Measurements from ENCODE around the gene ABCB6. TPM values are rescaled to one million over a fixed set of nuclear protein-coding genes. Genes with fewer than 3 reads are reported as not detected.

Gene ABCB6
- total and polyA plus RNA-seq, 10 of the 15 experiments (the other 5 are each of a cell fraction or from before 2014, with no cell fraction given) = 2.3 to 22.1 (median 13.8) TPM

DNA sequence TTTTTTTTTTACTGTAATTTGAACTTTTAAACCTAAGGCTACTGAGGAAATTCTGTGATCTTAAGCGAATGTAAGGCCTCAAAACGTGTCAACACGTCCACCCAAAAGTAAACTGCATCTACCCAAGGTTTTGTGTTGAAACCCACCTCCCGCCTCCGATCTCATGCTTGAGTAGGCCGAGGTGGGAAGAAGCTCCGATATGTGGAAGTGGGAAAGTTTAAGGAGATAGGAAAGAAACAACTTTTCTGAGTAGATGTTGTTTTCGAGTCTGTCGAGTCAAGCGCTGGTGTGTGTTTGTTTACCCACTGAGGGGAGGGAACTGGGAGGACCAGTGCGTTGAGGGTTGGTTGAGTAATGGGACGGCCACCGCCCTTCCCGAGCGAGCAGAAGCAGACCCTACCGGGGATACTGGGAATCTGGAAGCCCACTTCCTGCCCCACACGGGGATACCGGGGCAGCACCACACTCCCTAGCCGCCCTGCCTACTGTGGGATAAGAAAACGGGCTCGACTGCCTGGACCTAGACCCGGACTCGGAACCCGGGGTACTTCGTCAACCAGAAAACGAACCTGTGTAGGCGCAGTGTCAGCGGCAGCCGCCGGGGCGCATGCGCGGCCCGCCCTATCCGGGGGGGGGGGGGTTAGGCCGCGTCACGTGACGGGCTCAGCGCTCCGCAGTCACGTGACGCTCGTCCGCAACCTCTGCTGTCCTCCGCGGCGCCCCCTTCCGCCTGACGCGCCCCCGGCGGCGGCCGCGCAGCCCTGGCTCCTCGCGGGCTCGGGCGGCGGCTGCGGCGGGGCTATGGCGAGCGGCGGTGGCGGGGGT lies 41.0 kb downstream of the ABCB6 start, which contains the start of gene RETREG2 (continued):
- TF ChIP-seq ASH2L (IDR thresholded peaks at IDR 0.05; ENCODE audit: borderline replicate concordance, low read depth) = no peak
- TF ChIP-seq, protein P1, sequence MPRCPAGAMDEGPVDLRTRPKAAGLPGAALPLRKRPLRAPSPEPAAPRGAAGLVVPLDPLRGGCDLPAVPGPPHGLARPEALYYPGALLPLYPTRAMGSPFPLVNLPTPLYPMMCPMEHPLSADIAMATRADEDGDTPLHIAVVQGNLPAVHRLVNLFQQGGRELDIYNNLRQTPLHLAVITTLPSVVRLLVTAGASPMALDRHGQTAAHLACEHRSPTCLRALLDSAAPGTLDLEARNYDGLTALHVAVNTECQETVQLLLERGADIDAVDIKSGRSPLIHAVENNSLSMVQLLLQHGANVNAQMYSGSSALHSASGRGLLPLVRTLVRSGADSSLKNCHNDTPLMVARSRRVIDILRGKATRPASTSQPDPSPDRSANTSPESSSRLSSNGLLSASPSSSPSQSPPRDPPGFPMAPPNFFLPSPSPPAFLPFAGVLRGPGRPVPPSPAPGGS (IDR thresholded peaks at IDR 0.05; ENCODE audit: borderline replicate concordance, insufficient read depth, low read depth, low read length, poor library complexity, severe bottlenecking) = peak; percentile 37
- TF ChIP-seq TCF3 (IDR thresholded peaks at IDR 0.05; ENCODE audit: borderline replicate concordance, insufficient read depth, low read depth, low read length) = no peak
- no peak for TF ChIP-seq NFYB (IDR thresholded peaks at IDR 0.05; ENCODE audit: insufficient read depth, low read depth, low read length)
- TF ChIP-seq ATF7 (IDR thresholded peaks at IDR 0.05; ENCODE audit: low read depth) = 0 out of 2 replicates have a peak, but pooled peaks have one; percentile 21
- no peak for TF ChIP-seq MTA2 (IDR thresholded peaks at IDR 0.05; ENCODE audit: low read depth)
- TF ChIP-seq, protein P2, sequence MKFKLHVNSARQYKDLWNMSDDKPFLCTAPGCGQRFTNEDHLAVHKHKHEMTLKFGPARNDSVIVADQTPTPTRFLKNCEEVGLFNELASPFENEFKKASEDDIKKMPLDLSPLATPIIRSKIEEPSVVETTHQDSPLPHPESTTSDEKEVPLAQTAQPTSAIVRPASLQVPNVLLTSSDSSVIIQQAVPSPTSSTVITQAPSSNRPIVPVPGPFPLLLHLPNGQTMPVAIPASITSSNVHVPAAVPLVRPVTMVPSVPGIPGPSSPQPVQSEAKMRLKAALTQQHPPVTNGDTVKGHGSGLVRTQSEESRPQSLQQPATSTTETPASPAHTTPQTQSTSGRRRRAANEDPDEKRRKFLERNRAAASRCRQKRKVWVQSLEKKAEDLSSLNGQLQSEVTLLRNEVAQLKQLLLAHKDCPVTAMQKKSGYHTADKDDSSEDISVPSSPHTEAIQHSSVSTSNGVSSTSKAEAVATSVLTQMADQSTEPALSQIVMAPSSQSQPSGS (IDR thresholded peaks at IDR 0.05; ENCODE audit: low read length) = no peak; the same call in 1 of the 2 replicates
- no peak for TF ChIP-seq ZSCAN29 (IDR thresholded peaks at IDR 0.05)
- TF ChIP-seq SMC3 (IDR thresholded peaks at IDR 0.05; ENCODE audit: borderline replicate concordance, low read length) = no peak
- TF ChIP-seq, protein P3, sequence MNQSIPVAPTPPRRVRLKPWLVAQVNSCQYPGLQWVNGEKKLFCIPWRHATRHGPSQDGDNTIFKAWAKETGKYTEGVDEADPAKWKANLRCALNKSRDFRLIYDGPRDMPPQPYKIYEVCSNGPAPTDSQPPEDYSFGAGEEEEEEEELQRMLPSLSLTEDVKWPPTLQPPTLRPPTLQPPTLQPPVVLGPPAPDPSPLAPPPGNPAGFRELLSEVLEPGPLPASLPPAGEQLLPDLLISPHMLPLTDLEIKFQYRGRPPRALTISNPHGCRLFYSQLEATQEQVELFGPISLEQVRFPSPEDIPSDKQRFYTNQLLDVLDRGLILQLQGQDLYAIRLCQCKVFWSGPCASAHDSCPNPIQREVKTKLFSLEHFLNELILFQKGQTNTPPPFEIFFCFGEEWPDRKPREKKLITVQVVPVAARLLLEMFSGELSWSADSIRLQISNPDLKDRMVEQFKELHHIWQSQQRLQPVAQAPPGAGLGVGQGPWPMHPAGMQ (IDR thresholded peaks at IDR 0.05; ENCODE audit: borderline replicate concordance) = no peak
- no peak for TF ChIP-seq MYB (IDR thresholded peaks at IDR 0.05; ENCODE audit: borderline replicate concordance, low read depth, low read length)
- no peak for TF ChIP-seq KDM1A (IDR thresholded peaks at IDR 0.05; ENCODE audit: borderline replicate concordance)
- no peak for TF ChIP-seq STAT3 (IDR thresholded peaks at IDR 0.05; ENCODE audit: low read depth, low read length)
- 0 out of 2 replicates have a peak, but pooled peaks have one; percentile 15 for TF ChIP-seq IRF4 (IDR thresholded peaks at IDR 0.05; ENCODE audit: low read depth, low read length)
- TF ChIP-seq NFYA (IDR thresholded peaks at IDR 0.05; ENCODE audit: borderline replicate concordance, low read depth, low read length) = no peak
- TF ChIP-seq LARP7 (IDR thresholded peaks at IDR 0.05) = peak; percentile 61; the same call in 1 of the 2 replicates
- peak; percentile 79; the same call in 1 of the 2 replicates for TF ChIP-seq NR2F1 (conservative IDR thresholded peaks at IDR 0.05)
- TF ChIP-seq HSF1 (IDR thresholded peaks at IDR 0.05; ENCODE audit: low read depth, low read length) = no peak
- TF ChIP-seq, protein P4, sequence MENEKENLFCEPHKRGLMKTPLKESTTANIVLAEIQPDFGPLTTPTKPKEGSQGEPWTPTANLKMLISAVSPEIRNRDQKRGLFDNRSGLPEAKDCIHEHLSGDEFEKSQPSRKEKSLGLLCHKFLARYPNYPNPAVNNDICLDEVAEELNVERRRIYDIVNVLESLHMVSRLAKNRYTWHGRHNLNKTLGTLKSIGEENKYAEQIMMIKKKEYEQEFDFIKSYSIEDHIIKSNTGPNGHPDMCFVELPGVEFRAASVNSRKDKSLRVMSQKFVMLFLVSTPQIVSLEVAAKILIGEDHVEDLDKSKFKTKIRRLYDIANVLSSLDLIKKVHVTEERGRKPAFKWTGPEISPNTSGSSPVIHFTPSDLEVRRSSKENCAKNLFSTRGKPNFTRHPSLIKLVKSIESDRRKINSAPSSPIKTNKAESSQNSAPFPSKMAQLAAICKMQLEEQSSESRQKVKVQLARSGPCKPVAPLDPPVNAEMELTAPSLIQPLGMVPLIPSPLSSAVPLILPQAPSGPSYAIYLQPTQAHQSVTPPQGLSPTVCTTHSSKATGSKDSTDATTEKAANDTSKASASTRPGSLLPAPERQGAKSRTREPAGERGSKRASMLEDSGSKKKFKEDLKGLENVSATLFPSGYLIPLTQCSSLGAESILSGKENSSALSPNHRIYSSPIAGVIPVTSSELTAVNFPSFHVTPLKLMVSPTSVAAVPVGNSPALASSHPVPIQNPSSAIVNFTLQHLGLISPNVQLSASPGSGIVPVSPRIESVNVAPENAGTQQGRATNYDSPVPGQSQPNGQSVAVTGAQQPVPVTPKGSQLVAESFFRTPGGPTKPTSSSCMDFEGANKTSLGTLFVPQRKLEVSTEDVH (IDR thresholded peaks at IDR 0.05; ENCODE audit: low read depth, partially characterized antibody) = no peak
- TF ChIP-seq ZNF274 (IDR thresholded peaks at IDR 0.05; ENCODE audit: insufficient read depth, insufficient read length) = no peak
- TF ChIP-seq CBX3 (IDR thresholded peaks at IDR 0.05; ENCODE audit: borderline replicate concordance, low read depth) = no peak
- TF ChIP-seq BACH1 (IDR thresholded peaks at IDR 0.05; ENCODE audit: borderline replicate concordance) = peak; percentile 50; the same call in 1 of the 2 replicates

Measured in GM12878 (cell line).